WTC11 (cell line): ENCODE results near the gene GABPB1. TPM values are rescaled to one million over a fixed set of nuclear protein-coding genes. Genes with fewer than 3 reads are reported as not detected.

Experiments used
- E2F5 ChIP-seq: sonication (generic); formaldehyde crosslinking; IDR thresholded peaks from 2 replicates; pipeline ENCODE4 v1.8.1; 2022; ENCODE audit warnings: mild to moderate bottlenecking, moderate library complexity, missing genetic modification reagents
- FOXP4 ChIP-seq: sonication (generic); formaldehyde crosslinking; IDR thresholded peaks from 2 replicates; pipeline ENCODE4 v1.8.0; 2022; ENCODE audit warnings: mild to moderate bottlenecking, missing genetic modification reagents
- GRHL2 ChIP-seq: fragments of 250-450 bp; sonication (Bioruptor Pico); IDR thresholded peaks from 2 replicates; pipeline ENCODE4 v1.8.0; 2022; ENCODE audit warnings: mild to moderate bottlenecking, moderate library complexity; ENCODE audit not compliant: insufficient replicate concordance, severe bottlenecking
- IRF2 ChIP-seq: sonication (generic); formaldehyde crosslinking; IDR thresholded peaks from 2 replicates; pipeline ENCODE4 v1.8.0; 2022; ENCODE audit warnings: low read depth, missing genetic modification reagents, borderline replicate concordance
- MLX ChIP-seq: sonication (generic); formaldehyde crosslinking; IDR thresholded peaks from 2 replicates; pipeline ENCODE4 v1.8.1; 2023; ENCODE audit warnings: mild to moderate bottlenecking, missing genetic modification reagents, moderate library complexity
- PRRX2 ChIP-seq: fragments of 250-450 bp; sonication (Bioruptor Pico); IDR thresholded peaks from 2 replicates; pipeline ENCODE4 v1.8.0; 2021; ENCODE audit warnings: mild to moderate bottlenecking
- SMAD4 ChIP-seq: sonication (generic); formaldehyde crosslinking; IDR thresholded peaks from 2 replicates; pipeline ENCODE4 v1.8.0; 2022; ENCODE audit warnings: mild to moderate bottlenecking, missing genetic modification reagents
- STAT6 ChIP-seq: sonication (generic); formaldehyde crosslinking; conservative IDR thresholded peaks from 2 replicates; pipeline ENCODE4 v1.8.1; 2023; ENCODE audit warnings: mild to moderate bottlenecking, low read depth, missing genetic modification reagents, moderate library complexity
- TCF7 ChIP-seq: sonication (generic); formaldehyde crosslinking; IDR thresholded peaks from 2 replicates; pipeline ENCODE4 v1.8.0; 2022; ENCODE audit warnings: mild to moderate bottlenecking, low read depth, missing genetic modification reagents, moderate library complexity
- TEAD1 ChIP-seq: sonication (generic); formaldehyde crosslinking; IDR thresholded peaks from 2 replicates; pipeline ENCODE4 v1.8.0; 2022; ENCODE audit warnings: mild to moderate bottlenecking, missing genetic modification reagents
- ZMAT4 ChIP-seq: fragments of 250-450 bp; sonication (Bioruptor Pico); IDR thresholded peaks from 2 replicates; pipeline ENCODE4 v1.9.0; 2021; ENCODE audit warnings: mild to moderate bottlenecking
- ZNF219 ChIP-seq: sonication (generic); formaldehyde crosslinking; IDR thresholded peaks from 2 replicates; pipeline ENCODE4 v1.8.0; 2023; ENCODE audit warnings: missing genetic modification reagents, mild to moderate bottlenecking, borderline replicate concordance
- ZNF416 ChIP-seq: fragments of 250-450 bp; sonication (Bioruptor Pico); IDR thresholded peaks from 2 replicates; pipeline ENCODE4 v1.9.0; 2021; ENCODE audit warnings: mild to moderate bottlenecking, inconsistent platforms
- ZNF425 ChIP-seq: fragments of 250-450 bp; sonication (Bioruptor Pico); conservative IDR thresholded peaks from 2 replicates; pipeline ENCODE4 v1.9.0; 2021; ENCODE audit warnings: mild to moderate bottlenecking
- total RNA-seq: library from RNA; stranded (reverse); gene quantifications from 3 replicates; pipeline ENCODE4 v1.2.3, GENCODE V29; 2021
- TF ChIP-seq, protein P1 (sequence below): sonication (generic); formaldehyde crosslinking; IDR thresholded peaks from 2 replicates; pipeline ENCODE4 v1.8.1; 2023; ENCODE audit warnings: mild to moderate bottlenecking, missing genetic modification reagents, borderline replicate concordance

Gene GABPB1
- total RNA-seq, 1 experiment from 2014 or later: 28.9 TPM

DNA sequence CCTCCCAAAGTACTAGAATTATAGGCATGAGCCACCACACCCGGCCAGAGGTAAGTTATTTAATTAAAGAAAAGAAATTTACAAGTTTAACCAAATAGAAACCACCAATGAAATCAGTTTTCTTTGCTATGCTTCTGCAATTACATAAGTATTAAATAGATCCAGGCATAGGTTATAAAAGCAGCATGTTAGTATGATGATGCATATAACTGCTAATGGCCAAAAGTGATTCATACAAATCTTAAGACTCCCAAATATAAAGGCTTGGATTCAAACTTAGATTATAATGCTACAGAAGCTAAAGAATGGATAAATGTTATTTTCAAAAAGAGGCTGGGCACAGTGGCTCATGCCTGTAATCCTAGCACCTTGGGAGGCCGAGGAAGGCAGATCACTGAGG is 56.7 kb downstream of the GABPB1 start (continued):
- TF ChIP-seq STAT6 (CRISPR knock-in tag) (no peak), PRRX2 (CRISPR knock-in tag) (no peak), FOXP4 (CRISPR knock-in tag) (no peak), TEAD1 (no peak), E2F5 (CRISPR knock-in tag) (no peak), IRF2 (CRISPR knock-in tag) (no peak), ZNF425 (CRISPR knock-in tag) (no peak), SMAD4 (CRISPR knock-in tag) (no peak), ZNF416 (CRISPR knock-in tag) (no peak), ZNF219 (no peak), TCF7 (no peak), GRHL2 (CRISPR knock-in tag) (no peak), MLX (CRISPR knock-in tag) (no peak), ZMAT4 (no peak)
- TF ChIP-seq, protein P1, sequence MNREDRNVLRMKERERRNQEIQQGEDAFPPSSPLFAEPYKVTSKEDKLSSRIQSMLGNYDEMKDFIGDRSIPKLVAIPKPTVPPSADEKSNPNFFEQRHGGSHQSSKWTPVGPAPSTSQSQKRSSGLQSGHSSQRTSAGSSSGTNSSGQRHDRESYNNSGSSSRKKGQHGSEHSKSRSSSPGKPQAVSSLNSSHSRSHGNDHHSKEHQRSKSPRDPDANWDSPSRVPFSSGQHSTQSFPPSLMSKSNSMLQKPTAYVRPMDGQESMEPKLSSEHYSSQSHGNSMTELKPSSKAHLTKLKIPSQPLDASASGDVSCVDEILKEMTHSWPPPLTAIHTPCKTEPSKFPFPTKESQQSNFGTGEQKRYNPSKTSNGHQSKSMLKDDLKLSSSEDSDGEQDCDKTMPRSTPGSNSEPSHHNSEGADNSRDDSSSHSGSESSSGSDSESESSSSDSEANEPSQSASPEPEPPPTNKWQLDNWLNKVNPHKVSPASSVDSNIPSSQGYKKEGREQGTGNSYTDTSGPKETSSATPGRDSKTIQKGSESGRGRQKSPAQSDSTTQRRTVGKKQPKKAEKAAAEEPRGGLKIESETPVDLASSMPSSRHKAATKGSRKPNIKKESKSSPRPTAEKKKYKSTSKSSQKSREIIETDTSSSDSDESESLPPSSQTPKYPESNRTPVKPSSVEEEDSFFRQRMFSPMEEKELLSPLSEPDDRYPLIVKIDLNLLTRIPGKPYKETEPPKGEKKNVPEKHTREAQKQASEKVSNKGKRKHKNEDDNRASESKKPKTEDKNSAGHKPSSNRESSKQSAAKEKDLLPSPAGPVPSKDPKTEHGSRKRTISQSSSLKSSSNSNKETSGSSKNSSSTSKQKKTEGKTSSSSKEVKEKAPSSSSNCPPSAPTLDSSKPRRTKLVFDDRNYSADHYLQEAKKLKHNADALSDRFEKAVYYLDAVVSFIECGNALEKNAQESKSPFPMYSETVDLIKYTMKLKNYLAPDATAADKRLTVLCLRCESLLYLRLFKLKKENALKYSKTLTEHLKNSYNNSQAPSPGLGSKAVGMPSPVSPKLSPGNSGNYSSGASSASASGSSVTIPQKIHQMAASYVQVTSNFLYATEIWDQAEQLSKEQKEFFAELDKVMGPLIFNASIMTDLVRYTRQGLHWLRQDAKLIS (CRISPR knock-in tag): no peak
- TF ChIP-seq, all 79 proteins: peak for 0
